GM04504 (cell line): ENCODE results near the gene ARMH1.
"Not testable (repeated sequence)": the region's sequence is repeated elsewhere in the genome, so short reads cannot be mapped to it uniquely, and the experiment has no call there.

Source experiments
- DNase-seq: peaks from one replicate; pipeline ENCODE4 v3.0.0-alpha.2; 2012; ENCODE audit warnings: low read depth

Gene ARMH1

DNA sequence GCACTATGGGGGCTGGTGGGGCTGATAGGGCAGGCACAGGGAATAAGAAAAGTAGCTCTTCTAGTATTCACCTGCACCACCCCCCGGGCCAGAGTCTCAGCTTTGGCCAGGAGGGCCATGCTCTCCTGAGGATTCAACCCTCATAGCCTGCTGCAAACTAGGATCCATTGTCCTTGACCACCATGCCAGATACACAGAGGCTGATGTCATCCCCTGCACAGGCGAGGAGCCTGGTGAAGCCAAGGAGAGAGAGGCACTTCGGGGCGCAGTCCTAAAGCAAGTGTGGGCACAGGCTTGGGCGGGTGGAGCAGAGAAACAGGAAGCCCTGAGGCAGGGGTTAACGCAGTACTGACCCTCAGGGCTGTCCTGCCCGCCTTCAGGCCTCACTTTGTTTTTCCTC, 29.7 kb upstream of the ARMH1 start:
- no peak for DNase-seq

DNA sequence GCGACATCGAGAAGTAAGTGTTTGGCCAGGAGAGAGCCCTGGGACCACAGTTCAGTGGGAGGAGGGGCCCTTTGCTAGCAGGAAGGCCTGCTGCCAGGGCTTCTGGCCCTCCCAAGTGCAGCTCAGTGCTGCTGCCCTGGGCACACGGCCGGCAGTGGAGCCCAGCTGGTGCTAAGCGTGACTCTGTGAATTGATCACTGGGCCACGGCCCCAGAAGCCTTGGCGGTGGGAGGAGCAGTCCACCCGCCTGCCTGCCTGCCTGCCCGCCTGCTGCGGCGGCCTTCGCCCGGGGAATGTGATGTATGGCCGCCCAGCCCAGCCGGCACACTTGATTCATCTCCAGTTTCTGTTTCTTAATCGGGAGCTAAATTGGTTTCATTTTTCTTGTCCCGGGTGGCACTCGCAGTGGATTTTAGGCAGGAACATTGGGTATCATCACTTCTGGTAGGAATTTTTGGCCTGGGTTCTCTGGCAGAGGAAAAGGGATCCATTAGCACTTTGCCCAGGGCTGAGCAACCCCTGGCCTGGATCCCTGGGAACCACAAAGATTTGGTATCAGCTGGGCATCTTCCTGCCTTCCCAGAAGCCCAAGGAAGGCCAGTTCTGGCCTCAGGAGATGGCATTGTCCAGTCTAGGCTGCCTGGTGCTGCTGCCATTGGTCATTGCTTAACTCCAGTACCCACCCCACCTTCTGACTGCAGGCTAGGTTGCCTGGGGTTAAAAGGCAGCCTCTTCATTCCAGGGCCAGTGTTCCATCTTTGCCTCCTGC, 28.9 kb upstream of the ARMH1 start:
- DNase-seq = no peak

DNA sequence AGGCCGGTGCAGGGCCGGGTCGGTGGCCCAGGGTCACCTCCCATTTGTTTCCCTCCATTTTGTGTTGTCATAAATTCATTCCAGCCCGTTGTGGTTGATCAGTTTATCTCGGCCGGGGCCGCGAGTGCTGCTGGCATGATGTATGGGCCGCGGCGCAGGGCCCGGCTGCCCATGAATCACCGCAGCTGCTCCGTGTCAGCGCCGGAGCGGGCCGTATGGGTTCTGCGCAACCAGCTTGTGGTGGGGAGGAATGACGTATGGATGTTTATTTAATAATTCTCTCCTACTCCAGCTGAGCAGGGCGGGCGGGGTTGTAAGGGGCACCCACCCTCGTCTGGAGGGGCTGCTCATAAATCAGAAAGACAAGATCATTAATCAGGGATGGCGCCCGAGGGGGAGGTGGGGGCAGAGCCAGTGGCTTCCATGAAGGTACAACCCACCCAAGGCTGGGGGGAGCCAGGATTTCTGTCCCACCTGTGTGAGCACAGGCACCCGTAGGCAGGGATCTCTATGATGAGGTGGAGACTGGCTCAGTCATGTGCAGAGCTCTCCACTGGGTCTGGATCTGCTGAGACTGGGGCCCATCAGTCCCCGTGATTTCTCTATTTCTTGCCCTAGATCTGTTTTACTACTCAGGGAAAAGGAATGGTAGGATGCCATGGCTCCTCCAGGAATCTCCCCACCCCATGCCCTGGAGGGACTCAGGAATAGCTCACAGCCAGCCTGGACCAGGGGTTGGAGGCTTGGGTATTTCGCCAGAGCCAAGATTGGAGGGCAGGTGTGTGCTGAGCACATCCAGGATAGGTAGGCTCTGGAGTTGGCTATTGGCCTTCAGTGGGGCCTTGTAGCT, 28.0 kb upstream of the ARMH1 start:
- no peak for DNase-seq

DNA sequence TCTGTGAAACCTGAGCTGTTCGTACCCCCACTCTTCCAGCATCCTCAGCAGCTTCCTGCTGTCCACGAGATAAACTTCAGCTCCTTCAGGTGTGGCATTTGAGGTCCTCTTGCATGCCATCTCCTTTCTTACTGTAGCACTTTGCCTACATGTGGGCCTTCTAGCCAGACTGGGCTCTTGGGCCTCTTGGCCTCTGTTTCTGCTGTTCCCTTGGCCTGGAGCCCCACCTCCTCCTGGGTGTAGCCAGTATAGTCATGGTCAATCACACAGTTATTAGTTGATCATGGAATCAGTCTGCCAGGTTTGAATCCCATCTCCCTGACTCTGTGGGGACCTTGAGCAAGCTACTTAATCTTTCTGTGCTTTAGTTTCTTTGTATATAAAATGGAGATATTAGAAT, 26.6 kb upstream of the ARMH1 start:
- DNase-seq = no peak

DNA sequence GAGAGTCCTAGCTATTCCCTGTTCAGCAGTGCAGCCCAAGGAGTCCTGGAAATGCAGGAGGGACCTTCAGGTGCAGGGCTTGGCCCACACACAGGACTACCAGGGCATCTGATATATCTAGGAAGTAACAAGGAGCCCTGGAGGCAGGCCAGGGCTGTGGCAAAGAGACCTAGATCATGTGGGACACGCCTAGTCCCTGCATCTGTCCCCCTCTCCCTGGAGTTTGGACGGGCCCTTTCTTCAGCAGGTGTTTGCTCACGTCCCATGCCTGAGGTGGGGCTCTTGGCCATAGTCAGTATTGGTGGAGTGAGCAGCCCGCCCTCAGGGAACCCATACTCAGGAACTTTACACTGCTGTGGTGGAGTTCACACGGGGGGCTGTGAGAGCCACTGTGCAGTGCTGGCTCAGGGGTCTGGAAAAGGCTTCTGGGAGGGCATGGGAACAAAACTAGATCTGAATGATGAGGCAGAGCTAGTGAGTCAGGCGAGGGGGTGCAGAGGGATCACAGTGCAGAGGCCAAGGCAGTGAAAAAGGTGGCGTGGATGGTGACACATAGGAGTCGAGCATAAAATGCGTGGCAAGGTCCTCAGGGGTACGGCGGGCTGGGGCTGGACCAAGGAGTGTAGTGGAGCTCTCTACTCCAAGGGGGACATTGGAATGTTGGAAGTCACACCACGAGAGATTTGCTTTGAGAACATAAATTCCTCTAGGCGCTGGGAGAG, 25.8 kb upstream of the ARMH1 start:
- DNase-seq = no peak

DNA sequence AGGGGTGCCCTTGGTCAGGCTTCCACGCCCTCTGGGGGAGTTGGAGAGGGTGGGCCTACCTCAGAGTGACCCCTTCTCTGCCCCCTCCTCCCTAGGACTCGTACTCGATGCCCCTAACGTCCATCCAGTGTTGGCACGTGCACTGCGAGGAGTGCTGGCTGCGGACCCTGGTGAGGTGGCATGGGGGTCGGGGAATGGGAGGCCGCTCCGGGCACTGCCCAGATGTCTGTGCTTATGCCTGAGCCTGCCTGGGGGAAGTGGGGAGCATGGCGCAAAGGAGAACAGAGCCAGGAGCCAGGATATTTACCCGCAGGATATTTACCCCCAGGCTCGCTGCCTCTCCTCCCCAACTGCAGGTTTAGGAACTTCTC, 24.7 kb upstream of the ARMH1 start:
- DNase-seq = no peak

DNA sequence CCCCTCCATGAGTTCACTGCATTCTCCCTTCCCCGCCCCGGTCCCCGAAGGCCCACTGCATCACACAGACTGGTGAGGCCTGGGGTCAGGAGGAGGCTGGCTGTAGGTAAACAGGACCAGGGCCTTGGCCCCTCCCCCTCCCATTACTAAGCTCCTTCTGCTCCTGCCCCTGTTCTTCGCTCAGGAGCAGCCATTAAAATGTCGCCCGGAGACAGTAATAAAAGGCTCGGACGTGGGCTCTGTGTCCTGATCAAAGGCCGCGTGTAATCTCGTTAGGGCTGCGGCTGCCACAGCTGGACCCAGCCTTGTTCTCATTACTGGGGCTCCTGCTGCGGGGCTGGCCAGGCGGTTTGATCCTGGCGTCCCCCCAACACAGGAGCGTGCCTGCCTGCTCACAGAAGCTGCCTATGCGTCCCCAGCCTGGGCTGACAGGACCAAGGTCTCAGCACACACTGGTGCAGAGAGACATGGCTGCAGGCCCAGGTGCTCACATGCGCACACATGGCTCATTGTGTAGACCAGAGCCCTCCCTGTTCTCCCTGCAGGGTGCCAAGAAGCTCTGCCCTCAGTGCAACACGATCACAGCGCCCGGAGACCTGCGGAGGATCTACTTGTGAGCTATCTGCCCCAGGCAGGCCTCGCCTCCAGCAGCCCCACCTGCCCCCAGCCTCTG, 24.2 kb upstream of the ARMH1 start:
- no peak for DNase-seq

DNA sequence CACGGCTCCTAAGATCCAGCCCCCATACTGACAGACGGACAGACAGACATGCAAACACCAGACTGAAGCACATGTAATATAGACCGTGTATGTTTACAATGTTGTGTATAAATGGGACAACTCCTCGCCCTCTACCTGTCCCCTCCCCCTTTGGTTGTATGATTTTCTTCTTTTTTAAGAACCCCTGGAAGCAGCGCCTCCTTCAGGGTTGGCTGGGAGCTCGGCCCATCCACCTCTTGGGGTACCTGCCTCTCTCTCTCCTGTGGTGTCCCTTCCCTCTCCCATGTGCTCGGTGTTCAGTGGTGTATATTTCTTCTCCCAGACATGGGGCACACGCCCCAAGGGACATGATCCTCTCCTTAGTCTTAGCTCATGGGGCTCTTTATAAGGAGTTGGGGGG, 23.4 kb upstream of the ARMH1 start:
- no peak for DNase-seq

DNA sequence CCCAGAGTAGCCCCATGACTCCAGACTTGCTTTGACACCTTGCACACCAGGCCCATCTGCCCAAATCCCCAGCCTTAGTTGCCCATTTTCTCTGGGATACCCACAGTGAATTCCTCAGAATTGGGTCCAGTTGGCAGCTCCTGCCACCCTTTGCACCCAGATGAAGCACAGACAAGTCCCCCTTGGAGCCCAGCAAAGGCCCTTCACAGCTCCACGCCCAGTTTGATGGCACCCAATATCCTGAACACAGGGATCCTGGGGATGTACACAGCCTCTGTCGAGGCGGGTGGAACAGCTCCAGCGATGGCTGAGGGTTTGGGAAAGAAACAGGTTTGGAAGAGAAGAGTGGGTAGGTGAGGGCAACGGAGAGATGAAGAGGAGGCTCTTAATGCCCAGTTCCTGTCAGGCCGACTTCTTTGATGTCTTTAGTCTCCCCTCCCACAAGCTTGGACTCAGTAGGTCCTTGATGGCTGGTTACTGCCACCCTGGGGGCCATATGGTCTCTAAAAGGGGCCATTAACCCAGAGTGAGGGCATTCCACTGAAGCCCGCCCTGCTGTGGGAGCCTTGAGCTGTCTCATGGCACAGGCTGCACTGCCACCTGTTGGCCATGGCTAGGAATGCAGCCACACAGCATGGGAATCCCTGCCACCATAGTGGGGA, 21.9 kb upstream of the ARMH1 start:
- no peak for DNase-seq

DNA sequence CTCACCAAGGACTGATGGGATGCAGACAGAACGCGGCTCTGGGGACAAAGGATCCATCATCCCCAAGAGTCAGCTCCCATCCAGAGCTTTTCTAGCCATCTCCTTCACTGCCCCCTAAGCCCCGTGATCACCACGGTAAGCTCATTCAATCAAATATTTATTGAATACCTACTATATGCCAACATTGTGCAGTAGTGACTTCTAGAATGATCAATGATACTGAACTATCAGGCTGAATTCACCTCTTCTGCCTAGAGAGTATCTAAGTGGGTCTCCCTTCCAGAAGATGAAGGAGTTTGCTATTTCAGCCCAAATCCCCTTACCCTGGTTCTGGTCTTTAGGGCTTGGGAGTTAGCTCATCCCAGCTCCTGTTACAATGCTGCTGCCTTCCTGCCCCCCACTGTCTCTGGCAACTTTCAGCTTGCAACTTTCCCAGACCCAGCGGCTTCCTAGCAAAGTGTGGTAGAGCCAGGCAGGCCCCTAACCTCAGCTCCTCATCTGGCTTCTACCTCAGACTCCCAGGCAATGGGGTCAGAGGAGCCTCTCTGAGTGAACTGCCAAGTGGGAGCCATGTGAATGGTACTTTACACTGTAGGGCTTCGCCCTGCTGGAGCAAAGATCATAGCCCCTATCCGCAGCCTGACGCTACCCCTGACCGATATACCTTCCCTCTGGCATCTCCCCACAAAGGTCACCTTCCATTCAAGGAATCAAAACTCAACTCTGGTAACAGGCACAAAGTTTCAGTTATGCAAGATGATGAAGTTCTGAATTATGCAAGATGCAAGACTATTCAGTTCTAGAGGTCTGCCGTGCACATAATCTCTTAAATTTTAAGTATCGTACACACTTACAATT, 21.2 kb upstream of the ARMH1 start:
- no peak for DNase-seq

DNA sequence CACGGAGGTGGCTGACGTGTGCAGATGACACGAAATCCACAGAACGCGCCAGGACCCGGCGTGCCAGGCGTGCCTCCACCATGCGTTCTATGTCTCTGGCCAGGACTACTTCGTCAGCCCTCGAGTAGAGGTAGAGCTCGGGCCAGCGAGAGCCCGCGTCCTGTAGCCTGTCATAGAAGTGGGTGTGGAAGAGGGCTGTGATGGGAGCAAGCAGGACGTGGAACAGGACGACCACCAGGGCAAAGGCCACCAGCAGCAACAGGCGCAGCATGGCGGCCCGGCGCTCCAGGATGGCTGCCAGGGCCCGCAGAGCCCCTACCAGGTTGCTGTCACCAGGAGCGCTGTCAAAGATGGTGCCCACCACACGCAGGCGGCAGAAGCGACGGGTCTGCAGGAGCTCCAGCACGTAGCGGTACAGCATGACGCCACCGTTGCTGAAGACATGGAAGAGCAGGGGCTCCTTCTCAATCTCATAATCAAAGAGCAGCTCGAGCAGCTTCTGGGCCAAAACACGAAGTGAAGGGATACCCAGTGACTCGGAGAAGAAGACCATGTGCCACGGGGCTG, 19.8 kb upstream of the ARMH1 start:
- DNase-seq = no peak

DNA sequence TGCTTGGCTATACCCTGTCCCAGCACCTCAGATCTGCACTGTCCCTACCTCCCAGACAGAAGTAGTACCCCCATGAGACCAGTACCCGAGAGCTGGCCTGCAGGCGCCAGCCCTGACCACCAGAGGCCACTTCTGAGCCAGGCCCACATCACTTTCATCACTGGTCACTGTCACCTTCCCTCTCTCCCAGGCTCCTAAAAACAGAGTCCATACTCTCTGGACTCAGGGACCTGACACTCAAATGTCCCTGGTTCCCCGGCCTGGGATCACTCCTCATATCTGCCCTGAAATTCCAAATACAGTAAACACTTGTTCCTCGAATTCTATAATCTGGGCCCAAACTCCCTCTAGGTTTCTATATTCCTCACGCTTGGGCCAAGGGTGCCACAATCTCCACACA, 18.9 kb upstream of the ARMH1 start:
- no peak for DNase-seq

DNA sequence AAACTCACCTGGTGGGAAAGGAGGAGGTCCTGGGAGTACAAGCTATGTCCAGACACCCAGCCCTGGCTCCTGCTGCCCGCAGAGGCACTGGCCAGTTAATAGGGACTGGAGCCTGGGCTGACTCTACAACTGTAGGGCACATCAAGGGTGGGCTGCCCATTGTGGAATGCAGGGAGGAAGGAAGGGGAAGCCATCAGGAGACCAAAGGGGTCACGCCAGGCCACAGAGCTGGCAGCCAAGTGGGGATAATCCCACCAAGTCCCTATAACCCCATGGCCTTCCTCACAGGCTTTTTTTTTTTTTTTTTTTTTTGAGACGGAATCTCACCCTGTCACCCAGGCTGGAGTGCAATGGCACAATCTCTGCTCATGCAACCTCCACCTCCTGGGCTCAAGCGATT, 14.9 kb upstream of the ARMH1 start:
- DNase-seq = no peak

DNA sequence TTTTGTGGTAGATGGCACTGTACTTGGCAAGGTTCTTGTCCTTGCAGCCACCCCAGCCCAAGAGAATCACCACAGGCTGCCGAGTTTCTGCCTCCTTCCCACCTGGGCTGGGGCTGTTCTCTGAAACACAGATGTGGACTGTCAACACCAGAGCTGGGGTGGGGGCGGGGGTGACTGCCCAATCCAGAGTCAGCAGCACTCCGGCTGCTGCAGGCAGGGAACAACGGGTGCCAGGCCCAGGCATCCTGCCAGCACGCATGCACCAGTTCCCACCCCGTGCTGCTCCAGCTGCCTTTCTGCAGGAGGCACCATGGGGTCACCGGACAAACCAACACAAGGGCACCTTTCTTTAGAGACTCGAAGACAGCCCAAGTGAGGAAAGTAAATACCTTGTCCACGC, 14.3 kb upstream of the ARMH1 start:
- DNase-seq = no peak

DNA sequence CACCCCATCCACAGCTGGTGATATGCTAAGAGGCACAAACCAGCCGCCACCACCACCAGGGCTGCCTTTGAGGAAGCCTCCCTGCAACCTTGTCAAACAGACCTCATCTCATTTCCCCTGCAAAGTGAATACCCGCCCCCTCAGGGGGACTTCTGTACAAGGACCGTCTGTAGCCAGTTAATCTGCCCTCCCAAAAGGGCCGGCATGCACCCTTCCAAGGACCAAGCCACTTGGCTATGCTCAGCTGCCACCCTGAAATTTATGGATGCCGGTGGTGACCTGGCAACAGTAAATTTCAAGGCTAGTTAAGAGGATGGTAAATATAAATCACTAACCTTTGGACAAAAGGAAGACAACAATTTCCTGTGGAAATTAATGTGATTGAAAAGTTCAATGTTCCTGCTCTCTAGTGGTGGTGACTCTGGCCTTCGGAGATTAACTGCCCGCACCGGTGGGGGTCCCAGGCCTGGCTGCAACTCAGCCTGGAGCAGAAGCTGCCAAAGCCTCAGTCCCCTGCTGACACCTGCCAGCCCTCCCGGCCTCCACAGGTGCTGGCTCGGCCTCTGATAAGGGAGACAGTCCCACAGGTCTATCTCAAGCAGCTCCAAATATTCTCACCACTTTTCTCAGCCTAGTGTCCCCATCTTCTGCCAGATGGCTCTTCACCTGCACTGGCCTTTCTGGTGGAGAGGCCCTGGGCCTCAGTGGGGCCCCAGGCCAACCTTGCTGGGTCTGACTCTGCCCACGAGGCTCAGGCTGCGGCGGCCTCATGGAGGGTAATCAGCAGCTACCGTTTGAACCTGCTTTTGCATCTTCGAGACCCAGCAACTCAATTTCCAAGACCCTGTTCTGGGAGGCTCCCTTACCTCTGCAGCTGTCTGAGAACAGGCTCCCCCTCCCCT, 12.5 kb upstream of the ARMH1 start:
- DNase-seq = no peak

DNA sequence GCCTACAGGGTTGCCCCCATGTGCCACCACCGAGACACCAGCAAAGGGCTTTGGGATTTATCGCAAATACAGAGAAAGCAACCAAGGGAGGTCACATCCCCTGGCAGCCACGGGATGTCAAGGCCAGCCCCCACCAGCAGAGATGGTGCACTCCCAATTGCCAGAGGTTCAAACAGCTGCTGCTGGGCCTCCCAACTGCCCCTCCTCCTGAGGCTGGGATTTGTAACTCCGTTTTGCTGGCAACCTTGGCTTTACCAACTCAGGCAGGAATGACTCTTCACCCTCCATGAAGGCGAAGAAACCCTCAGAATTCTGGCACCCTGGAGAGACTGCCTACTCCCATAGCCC, 11.9 kb upstream of the ARMH1 start:
- DNase-seq = no peak

DNA sequence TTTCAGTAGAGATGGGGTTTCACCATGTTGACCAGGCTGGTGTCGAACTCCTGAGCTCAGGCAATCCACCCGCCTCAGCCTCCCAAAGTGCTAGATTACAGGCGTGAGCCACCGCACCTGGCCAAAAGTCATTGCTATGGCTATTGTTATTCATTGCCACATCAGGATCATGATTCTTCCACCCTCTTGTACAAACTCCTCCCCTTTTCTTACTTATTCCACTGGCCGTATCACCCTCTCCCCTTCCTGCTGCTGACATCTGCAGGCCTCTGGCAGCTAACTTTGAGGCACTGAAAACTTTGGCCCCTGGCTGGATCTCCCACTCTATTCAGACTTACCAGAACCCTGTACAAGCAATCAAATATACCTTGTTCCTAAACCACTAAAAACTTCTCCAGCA, 11.1 kb upstream of the ARMH1 start:
- DNase-seq = no peak

DNA sequence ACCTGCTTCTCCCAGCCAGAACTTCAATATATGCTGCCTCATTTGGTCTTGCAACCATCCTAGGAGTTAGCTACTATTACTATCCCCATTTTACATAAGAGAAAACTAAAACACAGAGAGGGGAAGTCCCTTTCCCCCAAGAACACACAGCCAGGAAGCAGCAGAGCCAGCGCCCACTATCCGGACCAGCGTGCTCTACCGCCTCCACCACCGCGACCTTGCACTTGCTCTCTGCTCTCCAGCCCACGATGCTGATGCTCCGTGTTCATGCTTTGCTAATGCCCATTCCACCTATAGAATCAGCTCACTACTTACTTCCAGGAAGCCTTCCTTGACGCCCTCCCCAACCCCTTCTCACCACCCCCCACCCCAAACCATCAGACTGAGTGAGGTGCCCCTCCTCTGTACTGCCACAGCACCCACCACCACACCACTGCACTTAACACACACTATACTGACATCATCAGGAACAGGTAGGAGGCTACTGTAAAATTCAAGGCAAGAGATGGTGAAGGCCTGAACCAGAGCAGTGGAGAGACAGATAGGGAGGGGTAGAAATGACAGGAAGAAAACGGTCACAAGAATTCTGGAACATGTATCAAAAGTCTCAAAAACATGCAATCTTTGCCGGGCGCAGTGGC, 9.7 kb upstream of the ARMH1 start:
- DNase-seq = no peak

DNA sequence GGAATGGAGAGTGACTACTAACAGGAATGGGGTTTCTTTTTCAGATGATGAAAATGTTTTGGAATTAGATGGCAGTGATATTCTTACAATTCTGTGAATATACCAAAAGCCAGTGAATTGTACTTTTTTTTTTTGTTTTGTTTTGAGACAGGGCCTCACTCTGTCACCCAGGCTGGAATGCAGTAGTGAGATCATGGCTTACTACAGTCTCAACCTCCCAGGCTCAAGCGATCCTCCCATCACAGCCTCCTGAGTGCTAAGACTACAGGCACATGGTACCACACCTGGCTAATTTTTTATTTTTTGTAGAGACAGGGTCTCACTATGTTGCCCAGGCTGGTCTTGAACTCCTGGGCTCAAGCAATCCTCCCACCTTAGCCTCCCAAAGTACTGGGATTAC, 7.8 kb upstream of the ARMH1 start:
- DNase-seq = not testable (repeated sequence)
